ENCODE data around the gene TPRX2. TPM values are rescaled to one million over a fixed set of nuclear protein-coding genes. Genes with fewer than 3 reads are reported as not detected.
"Not testable (repeated sequence)": the region's sequence is repeated elsewhere in the genome, so short reads cannot be mapped to it uniquely, and the experiment has no call there.

TPRX2 gene
- total and polyA plus RNA-seq, 12 donors: not detected

DNA sequence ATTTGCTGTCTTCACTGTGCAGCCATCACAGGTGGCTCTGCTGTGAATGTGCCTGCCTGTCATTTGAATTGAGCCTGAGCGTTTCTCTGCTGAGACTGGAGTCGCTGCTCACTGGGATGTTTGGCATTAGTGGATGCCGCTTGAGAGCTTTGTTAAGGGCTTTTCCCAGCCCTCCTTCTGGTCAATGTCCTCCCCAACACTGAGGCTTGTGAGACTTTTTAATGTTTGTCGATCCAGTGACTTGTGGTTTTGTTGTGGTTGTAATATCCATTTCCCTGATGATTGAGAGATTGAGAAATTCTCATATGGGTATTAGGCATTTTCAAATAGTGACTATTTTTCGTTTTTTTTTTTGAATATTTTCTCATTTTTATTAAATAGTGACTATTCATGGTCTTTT is 2.6 kb downstream of the TPRX2 start:
- no peaks in the 10 kb centered on the region for H3K9me3 ChIP-seq (replicated peaks in 1 of 3)
- H3K4me1 ChIP-seq (replicated peaks in 1 of 2): no peaks in the 10 kb centered on the region
- peak in 1 of 7 donors; percentile 8 for DNase-seq
- intact Hi-C loops (cut with DNase I): loop anchor here in 1 of 2 donors (2.0 kb wide), 1 partner anchor 49 kb away; no protein-coding TSS in a partner anchor
- H3K4me3 ChIP-seq: no peak overlapping the region
- H3K27me3 ChIP-seq: no peaks in the 10 kb centered on the region
- no peak for TF ChIP-seq CTCF (IDR thresholded peaks at IDR 0.05)
- TF ChIP-seq POLR2A (IDR thresholded peaks at IDR 0.05): no peak
- no peaks in the 10 kb centered on the region for H3K36me3 ChIP-seq (replicated peaks in 1 of 2)
- 91 to 98% (median 96%) methylated on average over 5 of the region's 5 CpGs for WGBS, 4 donors
- no peak overlapping the region for H3K27ac ChIP-seq

GRCh38 chr19:47863514-47863936 is 4.5 kb downstream of the TPRX2 start:
- H3K27ac ChIP-seq: peak overlapping the region in 2 of 5 donors; percentile 0 to 22
- no peaks in the 10 kb centered on the region for H3K27me3 ChIP-seq
- no peaks in the 10 kb centered on the region for H3K4me1 ChIP-seq (replicated peaks in 1 of 2)
- TF ChIP-seq CTCF (IDR thresholded peaks at IDR 0.05) (peak; percentile 80 to 96 (median 86)), POLR2A (IDR thresholded peaks at IDR 0.05) (no peak)
- peak; percentile 82 to 93 (median 89) for DNase-seq
- no peaks in the 10 kb centered on the region for H3K36me3 ChIP-seq (replicated peaks in 1 of 2)
- intact Hi-C loops (cut with DNase I): loop anchor here in 1 of 2 donors (2.0 kb wide), 1 partner anchor 51 kb away; no protein-coding TSS in a partner anchor
- H3K9me3 ChIP-seq (replicated peaks in 1 of 3): no peaks in the 10 kb centered on the region
- no peak overlapping the region for H3K4me3 ChIP-seq
- 16 to 20% (median 18%) methylated on average over 13 to 14 of the region's 14 CpGs for WGBS, 4 donors

GRCh38 chr19:47865166-47865565 is 6.1 kb downstream of the TPRX2 start:
- H3K4me3 ChIP-seq: no peak overlapping the region
- DNase-seq: no peak
- H3K27me3 ChIP-seq: no peaks in the 10 kb centered on the region
- TF ChIP-seq CTCF (IDR thresholded peaks at IDR 0.05): no peak
- no peak for TF ChIP-seq POLR2A (IDR thresholded peaks at IDR 0.05)
- no peaks in the 10 kb centered on the region for H3K9me3 ChIP-seq (replicated peaks in 1 of 3)
- no peaks in the 10 kb centered on the region for H3K36me3 ChIP-seq (replicated peaks in 1 of 2)
- H3K4me1 ChIP-seq (replicated peaks in 1 of 2): no peaks in the 10 kb centered on the region
- intact Hi-C loops (cut with DNase I): no loop called here
- 52 to 63% (median 61%) methylated on average over 10 of the region's 10 CpGs for WGBS, 4 donors
- H3K27ac ChIP-seq: no peak overlapping the region

- Histone ChIP-seq H3K4me1 (replicated peaks in 1 of 2) (peaks cover 0 to 14% of the 10 kb centered on the region in 2 donors), H3K36me3 (replicated peaks in 1 of 2) (peaks cover 0 to 8% of the 10 kb centered on the region in 2 donors), H3K27me3 (no peaks in the 10 kb centered on the region), H3K9me3 (replicated peaks in 1 of 3) (no peaks in the 10 kb centered on the region), H3K4me3 (no peak overlapping the region), H3K27ac (no peak overlapping the region)
- TF ChIP-seq POLR2A (IDR thresholded peaks at IDR 0.05) (no peak), CTCF (IDR thresholded peaks at IDR 0.05) (no peak)
- intact Hi-C loops (cut with DNase I): no loop called here
- DNase-seq: no peak
- WGBS, 4 donors: 68 to 94% (median 82%) methylated on average over 4 of the region's 4 CpGs
Observed at GRCh38 chr19:47878906-47879305, 19.9 kb downstream of the TPRX2 start.

DNA sequence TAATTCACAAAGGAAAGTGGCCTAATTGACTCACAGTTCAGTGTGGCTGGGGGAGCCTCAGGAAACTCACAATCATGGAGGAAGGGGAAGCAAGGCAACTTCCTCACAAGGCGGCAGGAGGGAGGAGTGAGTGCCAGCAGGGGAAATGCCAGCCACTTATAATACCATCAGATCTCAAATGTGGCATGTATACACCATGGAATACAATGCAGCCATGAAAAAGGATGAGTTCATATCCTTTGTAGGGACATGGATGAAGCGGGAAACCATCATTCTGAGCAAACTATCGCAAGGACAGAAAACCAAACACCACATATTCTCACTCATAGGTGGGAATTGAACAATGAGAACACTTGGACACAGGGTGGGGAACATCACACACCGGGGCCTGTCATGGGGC is 20.4 kb downstream of the TPRX2 start:
- peaks cover 0 to 14% of the 10 kb centered on the region in 2 donors for H3K4me1 ChIP-seq (replicated peaks in 1 of 2)
- H3K4me3 ChIP-seq; H3K27me3 ChIP-seq; H3K27ac ChIP-seq; intact Hi-C loops (cut with DNase I); H3K36me3 ChIP-seq (replicated peaks in 1 of 2); H3K9me3 ChIP-seq (replicated peaks in 1 of 3): not testable (repeated sequence)
- 60 to 74% (median 63%) methylated on average over 3 to 4 of the region's 4 CpGs for WGBS, 4 donors
- DNase-seq: peak in 1 of 7 donors; percentile 4
